GM21515 (cell line): Measurements from ENCODE around the gene ZNF569.
"Not testable (repeated sequence)": the region's sequence is repeated elsewhere in the genome, so short reads cannot be mapped to it uniquely, and the experiment has no call there.

Source experiments
- ATAC-seq: cut with Tn5 transposase; IDR thresholded peaks from one replicate; pipeline ENCODE4 v1.9.1; 2021; ENCODE audit not compliant: unreplicated experiment

Gene ZNF569

DNA sequence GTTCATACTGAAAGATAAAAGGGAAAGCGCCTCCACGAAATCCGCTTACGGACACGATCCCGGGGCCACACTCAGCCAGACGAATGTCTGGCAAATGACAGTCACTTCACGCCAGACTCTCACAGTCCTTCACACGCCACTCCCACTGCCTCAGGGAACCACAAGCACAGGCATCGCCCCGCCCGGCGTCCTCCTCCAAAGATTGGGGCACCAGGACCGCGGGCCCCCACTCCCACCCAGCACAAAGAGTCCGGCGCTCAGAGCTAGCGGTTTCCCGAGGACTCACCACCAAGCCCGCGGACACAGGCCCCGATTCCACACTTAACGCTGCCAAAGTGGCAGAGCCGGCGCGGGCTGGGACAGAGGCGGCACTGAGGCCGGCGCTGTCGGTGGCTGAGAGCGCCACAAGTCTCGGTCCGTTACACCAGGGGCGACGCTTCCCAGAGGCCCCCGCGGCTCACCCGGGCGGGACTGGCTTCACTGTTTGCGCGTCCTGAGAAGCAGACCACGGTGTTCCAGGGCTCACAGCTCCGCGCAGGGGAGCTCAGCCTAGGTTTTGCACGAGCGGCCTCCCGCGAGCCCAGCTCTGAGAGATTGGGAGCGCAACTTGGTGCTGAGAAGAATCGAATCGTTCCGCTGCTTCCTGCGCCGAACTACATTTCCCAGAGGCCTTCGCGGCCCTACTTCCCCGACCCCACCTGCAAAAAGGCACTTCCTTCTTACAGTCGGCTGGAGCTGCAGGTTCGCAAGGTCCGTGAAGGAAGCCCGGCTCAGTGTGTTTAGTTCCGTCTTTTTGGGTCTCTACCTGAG, at the start of gene ZNF569:
Gene ZNF569 (minus strand): TSS at position 647 of the 810 bp plus-strand sequence. CDS start 22,523 bp downstream, outside the sequence.
- peak; percentile 57 for ATAC-seq

DNA sequence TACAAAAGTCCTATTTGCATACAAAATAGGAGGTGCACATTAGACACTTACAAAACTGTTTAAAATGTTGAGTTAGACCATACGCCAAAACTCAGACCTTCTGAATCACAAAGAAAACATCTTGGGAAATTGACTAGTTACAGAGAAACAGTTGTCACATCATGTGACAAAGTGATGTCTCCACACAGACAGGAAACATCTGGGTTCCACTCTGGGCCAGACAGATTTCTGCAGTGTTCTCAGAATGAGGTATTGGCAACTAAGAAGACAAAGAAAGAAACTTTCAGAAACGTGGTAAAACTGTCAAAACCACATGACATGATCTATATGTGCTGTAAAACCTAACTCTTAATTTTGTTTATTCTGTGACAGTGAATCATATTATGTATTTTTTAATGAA, 46.2 kb upstream of the ZNF569 start:
- ATAC-seq = no peak

DNA sequence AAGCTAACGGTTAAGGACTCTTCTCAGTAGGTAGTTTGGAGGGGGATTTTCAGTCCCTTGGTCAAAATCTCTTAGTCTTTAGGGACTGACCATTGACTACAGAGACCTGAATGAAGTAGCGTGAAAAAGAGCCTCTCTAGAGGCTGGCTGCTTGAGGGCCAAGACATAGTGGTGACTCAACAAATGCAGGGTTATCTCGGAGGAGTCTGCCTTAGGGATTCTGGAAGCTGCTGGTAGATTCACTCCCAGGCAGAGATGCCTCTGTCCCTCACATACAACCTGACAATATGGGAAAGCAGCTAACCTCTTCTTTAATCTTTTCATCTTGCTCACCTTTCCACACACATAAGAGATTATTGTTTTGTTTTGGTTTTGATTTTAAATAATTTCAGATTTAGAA, 44.6 kb upstream of the ZNF569 start:
- ATAC-seq = no peak

DNA sequence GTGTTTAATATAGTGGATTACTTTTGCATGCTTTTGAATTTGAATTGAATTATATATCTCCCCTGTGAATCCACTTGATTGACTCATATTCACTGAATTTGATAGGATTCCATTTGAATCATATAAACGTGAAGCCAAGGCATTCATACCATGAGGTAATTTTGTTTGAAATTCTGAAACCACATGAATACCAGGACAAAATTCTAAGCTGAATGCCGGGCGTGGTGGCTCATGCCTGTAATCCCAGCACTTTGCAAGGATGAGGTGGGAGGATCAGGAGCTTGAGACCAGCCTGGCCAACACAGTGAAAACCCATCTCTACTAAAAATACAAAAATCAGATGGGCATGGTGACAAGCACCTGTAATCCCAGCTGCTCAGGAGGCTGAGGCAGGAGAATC, 43.9 kb upstream of the ZNF569 start:
- ATAC-seq = no peak

DNA sequence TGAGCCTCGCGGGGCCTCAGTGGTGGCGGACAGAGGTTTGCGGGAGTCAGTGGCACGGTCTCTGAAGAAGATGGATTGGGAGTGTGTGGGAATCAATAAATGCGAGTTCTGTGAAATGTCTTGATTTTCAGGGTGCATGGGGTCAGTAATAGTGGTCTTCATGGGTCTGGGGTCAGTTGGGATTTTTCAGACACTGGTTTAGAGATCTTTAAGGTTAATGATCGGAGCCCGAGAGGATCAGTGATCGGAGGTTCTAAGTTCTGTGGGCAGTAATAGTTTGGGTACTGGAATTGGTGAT, 39.9 kb upstream of the ZNF569 start:
- no peak for ATAC-seq

DNA sequence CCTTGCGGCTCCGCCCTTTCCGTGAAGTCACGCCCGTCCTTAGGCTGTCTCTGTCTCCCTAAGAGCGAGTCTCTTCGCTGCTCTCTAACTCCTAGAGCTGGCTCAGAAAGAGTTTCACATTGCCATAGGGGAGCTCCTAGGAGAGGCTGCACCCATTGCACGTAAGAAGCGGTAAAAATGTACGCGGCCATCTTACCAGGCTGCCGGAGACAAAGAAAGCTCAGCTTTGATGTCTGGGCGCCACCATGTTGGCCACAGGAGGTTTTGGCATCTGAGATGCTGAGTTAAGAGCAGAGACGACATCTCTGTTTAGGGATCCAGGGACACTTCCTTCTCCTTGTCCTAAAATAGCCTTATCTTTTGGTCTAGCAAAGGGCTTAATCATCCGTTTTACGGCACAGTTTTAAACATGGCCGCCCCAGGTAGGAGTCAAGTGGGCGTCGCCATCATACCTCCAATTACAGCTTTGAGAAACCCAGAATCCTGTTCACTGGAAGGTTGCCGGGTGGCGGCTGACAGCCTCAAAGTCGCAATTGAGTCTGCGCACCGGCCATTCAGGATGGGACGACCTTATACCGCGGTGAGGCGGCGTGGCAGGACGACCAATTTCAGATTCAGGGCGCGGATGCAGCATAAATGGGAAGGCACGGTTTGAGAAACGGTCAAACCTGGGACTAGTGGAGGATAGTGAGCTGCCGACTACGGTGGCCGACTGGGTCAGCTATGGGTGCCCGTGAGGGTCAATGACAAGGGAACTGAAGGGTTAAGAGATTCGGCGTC, 39.3 kb upstream of the ZNF569 start, which contains the start of gene ZNF793:
Gene ZNF793 (plus strand): TSS at position 553 of the 780 bp plus-strand sequence. CDS start 16,501 bp downstream, outside the sequence.
- ATAC-seq = peak; percentile 37

DNA sequence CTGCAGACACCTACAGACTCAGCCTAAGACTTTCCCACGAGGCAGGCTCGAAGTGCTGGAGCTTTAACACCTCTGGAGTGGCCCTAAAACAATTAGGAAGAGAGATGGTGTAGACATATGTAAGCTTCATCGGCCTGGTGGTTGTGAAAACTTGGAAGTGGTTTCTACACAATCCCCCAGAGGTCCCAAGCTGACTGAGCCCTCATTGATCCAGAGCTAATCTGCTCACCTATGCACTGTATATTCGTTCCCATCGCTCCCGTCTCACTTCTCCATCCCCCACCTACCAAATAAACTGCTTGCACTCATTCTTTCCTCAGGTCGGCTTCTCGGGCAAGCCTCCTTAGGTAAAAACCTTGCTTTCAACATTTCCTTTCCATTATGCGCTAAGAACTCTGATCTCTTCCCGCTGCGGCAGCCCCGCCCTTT, 38.7 kb upstream of the ZNF569 start:
- ATAC-seq = no peak

DNA sequence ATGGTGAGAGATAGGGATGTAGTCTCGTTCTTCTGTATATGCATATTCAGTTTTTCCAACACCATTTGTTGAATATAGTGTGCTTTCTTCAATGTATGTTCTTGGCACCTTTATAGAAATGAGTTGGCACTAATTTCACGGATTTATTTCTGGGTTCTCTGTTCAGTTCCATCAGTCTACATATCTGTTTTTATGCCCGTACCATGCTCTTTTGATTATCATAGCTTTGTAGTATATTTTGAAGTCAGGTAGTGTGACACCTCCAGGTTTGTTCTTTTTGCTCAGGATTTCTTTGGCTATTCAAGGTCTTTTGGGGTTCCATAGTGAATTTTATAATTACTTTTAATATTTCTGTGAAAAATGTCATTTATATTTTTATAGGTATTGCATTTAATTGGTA, 25.0 kb upstream of the ZNF569 start:
- ATAC-seq = no peak

DNA sequence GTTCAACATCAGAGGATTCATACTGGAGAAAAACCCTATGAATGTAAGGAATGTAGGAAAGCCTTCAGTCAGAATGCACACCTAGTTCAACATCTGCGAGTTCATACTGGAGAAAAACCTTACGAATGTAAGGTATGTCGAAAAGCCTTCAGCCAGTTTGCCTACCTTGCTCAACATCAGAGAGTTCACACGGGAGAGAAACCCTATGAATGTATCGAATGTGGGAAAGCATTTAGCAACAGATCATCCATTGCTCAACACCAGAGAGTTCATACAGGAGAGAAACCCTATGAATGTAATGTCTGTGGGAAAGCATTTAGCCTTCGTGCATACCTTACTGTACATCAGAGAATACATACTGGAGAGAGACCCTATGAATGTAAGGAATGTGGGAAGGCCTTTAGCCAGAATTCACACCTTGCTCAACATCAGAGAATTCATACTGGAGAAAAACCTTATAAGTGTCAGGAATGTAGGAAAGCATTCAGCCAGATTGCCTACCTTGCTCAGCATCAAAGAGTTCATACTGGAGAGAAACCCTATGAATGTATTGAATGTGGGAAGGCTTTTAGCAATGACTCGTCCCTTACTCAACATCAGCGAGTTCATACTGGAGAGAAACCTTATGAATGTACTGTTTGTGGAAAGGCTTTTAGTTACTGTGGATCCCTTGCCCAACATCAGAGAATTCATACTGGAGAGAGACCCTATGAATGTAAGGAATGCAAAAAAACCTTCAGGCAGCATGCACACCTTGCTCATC, 17.3 kb upstream of the ZNF569 start:
- no peak for ATAC-seq

DNA sequence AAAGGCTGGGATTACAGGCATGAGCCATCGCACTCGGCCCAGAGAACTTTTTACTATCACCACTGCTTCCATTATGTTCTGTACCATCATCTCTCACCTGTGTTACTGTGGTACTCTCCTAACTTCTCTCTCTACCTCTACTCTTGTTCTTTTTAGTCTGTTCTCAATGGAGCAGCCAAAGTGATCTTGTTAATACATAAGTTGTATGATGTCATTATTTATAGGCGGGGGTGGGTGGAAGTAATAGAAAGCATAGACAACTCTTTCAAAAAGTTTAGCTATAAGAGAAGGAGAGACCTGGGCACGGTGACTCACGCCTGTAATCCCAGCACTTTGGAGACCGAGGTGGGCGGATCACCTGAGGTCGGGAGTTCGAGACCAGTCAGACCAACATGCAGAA, 4.9 kb upstream of the ZNF569 start:
- ATAC-seq = no peak

DNA sequence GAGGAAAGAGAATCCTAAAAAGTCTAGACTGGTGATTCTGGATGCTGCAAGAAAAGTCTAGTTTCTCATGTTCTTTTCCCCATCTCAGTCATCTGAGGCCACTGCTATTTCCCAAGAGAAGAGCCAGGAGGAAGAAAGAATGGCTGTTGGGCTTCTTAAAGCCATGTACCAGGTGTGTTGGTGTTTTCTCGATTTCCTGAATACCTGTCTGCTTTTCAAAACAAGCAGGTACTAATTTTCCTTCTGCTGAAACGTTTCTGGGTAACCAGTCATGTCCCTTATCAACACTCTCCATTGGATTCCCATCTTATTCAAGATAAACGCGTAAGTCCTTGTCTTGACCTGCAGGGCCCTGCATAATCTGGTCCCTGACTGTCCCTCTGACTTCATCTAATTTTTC, 3.0 kb upstream of the ZNF569 start:
- ATAC-seq = no peak

DNA sequence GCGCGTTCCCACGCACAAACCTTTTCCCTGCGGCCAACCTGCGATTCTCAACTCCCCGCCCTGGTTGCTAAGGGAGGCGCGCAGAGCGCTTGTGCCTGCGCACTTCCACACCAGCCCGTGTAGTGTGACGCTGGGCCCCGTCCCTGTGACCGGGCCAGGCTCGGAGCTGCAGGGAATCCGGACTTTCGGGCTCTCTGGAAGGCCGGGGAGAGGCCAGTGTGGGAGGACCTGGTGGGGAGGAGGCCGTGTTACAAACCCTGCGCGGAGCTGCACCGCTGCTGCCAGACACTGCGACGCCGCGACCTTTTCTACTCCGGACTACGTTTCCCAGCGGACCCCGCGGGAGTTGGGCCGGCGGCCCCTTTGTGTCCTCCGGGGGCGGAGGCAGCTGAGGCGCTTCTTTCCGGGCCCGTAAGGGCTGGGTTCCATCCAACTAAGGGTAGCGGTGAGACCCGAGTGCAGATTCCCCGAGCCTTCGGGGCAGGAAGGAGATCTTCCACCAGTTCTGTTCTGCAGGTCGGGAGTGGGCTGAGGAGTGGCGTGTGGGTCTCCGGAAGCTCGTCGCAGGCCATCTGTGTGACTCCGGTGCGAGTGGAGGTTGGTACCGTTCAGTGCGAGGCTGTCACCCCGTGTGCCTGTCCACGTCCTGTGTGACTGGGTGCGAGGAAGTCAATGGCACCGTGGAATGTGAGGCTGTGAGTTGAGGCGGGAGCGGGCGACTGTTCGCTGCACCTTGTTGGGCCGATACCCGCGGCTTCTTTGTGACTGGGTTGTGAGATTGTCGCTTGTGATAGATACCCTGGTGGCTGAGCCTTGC, 1.9 kb upstream of the ZNF569 start, which contains the start of gene ZNF570:
Gene ZNF570 (plus strand): TSS at position 396 of the 817 bp plus-strand sequence. CDS start 999 bp downstream, outside the sequence.
- ATAC-seq = peak; percentile 64

DNA sequence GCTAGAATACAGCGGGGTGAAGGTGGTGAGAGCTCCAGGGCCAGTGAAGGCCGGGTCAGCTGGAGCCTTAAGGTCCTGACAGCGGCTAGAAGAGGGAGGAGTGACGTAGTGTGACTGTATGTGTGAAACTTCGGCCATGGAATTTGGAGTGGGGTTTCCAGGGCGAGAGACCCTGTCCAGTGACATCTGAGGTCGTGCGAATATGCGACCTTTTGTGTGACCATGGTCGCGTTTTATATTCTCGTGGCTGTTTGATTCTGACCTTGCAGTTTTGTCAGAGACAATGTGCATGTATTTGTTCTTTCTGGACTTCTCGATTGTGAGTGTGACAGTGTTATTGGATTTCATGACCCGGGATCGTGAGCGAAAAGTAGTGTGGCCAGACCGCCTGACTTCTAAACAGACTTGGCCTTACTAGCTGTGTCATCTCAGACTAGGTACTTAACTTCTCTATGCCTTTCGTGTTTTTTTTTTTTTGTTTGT, 405 bp upstream of the ZNF569 start:
- ATAC-seq = no peak

DNA sequence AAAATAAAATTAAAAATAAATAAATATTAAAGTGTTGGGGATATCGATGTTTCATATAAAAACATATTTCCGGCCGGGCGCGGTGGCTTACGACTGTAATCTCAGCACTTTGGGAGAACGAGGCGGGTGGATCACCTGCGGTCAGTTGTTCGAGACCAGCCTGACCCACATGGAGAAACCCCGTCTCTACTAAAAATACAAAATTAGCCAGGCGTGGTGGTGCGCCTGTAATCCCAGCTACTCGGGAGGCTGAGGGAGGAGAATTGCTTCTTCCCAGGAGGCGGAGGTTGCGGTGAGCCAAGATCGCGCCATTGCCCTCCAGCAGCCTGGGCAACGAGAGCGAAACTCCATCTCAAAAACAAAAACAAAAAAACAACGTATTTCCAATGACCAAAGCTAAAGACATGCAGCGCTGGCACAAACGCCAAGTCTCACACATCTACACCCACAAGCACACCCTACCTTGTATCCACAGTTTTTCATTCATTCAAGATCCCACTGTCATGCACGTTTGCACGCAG, 907 bp downstream of the ZNF569 start:
- no peak for ATAC-seq

DNA sequence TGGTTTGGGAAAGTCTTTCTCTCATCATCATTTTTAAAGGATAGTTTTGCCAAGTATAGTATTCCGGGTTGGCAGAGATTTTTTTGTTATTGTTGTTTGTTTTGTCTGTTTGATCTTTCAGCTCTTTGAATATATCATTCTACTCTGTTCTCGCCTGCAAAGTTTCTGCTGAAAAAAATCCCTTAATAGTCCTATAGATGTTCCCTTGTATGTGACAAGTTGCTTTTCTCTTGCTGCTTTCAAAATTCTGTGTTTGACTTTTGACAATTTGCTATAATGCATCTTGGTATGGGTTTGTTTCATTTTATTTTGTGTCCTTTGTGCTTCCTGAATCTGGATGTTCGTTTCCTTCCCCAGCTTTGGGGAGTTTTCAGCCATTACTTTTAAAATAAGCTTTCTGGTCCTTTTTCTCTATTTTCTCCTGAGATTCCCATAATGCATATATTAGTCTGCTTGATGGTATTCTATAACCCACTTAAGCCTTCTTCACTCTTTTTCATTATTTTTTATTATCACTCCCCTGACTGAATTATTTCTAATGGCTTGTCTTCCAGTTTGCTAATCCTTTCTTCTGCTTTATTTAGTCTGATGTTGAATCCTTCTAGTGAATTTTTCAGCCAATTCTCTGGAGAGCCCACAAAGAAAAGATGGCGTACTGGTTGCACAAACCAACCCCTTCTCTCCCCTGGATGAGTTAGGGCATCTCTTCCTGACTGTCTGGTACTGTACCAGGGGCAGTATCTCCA, 14.6 kb downstream of the ZNF569 start:
- no peak for ATAC-seq

DNA sequence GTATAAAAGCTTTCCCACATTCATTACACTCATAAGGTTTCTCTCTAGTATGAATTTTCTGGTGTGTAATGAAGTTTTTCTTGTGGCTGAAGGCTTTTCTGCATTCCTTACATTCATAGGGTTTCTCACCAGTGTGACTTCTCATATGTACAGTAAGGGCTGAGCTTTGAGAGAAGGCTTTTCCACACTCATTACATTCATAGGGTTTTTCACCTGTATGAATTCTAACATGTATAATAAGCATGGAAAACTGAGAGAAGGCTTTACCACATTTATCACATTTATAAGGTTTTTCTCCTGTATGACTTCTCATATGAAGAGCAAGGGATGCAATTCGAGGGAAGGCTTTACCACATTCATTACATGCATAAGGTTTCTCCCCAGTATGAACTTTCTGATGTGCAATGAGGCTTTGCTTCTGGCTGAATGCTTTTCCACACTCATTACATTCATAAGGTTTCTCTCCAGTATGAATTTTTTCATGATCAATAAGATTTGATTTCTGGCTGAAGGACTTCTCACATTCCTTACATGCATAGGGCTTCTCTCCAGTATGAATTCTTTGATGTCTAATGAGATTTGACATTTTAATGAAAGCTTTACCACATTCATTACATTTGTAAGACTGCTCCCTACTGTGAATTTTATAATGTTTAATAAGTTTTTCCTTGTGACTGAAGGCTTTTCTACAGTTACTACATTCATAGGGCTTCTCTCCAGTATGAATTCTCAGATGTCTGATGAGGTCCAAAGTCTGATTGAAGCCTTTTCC, 53.7 kb downstream of the ZNF569 start:
- no peak for ATAC-seq

DNA sequence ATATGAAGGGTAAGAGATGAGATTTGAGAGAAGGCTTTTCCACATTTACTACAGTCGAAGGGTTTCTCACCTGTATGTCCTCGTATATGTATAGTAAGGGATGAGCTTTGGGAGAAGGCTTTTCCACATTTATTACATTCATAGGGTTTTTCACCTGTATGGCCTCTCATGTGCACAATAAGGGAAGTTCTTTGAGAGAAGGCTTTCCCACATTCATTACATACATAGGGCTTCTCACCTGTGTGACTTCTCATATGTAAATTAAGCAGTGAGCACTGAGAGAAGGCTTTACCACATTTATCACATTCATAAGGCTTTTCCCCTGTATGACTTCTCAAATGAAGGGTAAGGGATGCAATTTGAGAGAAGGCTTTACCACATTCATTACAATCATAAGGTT, 54.5 kb downstream of the ZNF569 start:
- ATAC-seq = no peak

DNA sequence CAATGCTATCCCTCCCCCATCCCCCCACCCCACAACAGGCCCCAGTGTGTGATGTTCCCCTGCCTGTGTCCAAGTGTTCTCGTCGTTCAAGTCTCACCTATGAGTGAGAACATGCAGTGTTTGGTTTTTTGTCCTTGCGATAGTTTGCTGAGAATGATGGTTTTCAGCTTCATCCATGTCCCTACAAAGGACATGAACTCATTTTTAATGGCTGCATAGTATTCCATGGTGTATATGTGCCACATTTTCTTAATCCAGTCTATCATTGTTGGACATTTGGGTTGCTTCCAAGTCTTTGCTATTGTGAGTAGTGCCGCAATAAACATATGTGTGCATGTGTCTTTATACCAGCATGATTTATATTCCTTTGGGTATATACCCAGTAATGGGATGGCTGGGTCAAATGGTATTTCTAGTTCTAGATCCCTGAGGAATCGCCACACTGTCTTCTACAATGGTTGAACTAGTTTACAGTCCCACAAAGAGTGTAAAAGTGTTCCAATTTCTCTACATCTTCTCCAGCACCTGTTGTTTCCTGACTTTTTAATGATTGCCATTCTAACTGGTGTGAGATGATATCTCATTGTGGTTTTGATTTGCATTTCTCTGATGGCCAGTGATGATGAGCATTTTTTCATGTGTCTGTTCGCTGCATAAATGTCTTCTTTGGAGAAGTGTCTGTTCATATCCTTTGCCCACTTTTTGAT, 61.0 kb downstream of the ZNF569 start:
- ATAC-seq = not testable (repeated sequence)
